Measurements from ENCODE around the gene TMEM273.

The TMEM273 gene

DNA sequence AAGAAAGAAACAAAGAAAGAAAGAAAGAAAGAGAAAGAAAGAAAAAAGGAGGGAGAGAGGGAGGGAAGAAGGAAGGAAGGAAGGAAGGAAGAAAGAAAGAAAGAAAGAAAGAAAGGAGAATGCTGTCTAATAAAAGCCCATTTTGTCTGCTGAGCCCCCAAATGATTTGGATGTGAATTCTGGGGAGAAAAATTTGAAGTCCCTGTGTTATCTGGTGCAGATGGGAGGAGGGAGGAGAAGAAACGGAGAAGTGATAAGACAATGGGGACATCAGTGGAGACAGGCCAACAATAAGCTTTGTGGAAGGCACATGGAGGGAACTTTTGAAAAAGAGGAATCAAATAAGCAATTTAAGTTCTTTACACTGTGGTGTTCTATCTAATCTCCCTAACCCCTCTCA, 24.6 kb upstream of the TMEM273 start:
- DNase-seq (ENCODE audit: extremely low read depth, insufficient read length) = no peak
- TF ChIP-seq, protein P1, sequence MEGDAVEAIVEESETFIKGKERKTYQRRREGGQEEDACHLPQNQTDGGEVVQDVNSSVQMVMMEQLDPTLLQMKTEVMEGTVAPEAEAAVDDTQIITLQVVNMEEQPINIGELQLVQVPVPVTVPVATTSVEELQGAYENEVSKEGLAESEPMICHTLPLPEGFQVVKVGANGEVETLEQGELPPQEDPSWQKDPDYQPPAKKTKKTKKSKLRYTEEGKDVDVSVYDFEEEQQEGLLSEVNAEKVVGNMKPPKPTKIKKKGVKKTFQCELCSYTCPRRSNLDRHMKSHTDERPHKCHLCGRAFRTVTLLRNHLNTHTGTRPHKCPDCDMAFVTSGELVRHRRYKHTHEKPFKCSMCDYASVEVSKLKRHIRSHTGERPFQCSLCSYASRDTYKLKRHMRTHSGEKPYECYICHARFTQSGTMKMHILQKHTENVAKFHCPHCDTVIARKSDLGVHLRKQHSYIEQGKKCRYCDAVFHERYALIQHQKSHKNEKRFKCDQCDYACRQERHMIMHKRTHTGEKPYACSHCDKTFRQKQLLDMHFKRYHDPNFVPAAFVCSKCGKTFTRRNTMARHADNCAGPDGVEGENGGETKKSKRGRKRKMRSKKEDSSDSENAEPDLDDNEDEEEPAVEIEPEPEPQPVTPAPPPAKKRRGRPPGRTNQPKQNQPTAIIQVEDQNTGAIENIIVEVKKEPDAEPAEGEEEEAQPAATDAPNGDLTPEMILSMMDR (IDR thresholded peaks at IDR 0.05; ENCODE audit: insufficient read depth, low read length, poor library complexity, severe bottlenecking) = no peak
- H3K4me3 ChIP-seq (replicated peaks; ENCODE audit: low read depth, low read length) = no peak overlapping the region
- no peaks in the 10 kb centered on the region for H3K36me3 ChIP-seq (ENCODE audit: control insufficient read depth, insufficient read depth, low read length)
- H3K27me3 ChIP-seq (replicated peaks; ENCODE audit: control insufficient read depth, insufficient read depth, low read length) = no peaks in the 10 kb centered on the region; the same call in 1 of the 2 replicates

DNA sequence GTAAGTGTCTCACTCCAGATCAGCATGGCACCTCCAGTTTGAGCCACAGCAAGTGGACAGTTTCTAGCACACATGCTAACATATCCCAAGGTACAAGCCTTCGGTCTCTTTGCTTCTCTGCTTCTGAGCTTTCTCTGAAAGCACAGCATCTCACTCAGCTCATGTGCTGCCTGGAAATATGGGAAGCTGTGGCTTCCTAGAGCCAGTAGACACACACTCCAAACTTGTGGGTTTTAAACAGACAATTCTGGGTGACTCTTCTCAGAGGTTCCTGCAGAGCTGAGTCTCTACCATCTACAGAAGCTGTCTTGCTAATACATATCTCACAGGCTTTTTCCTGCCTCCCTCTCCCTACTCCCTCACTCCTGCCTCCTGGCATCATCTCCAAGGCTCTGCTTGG, 23.9 kb upstream of the TMEM273 start:
- Histone ChIP-seq H3K4me3 (replicated peaks; ENCODE audit: low read depth, low read length) (no peak overlapping the region), H3K27me3 (replicated peaks; ENCODE audit: control insufficient read depth, insufficient read depth, low read length) (no peaks in the 10 kb centered on the region; the same call in 1 of the 2 replicates), H3K36me3 (ENCODE audit: control insufficient read depth, insufficient read depth, low read length) (no peaks in the 10 kb centered on the region)
- no peak for DNase-seq (ENCODE audit: extremely low read depth, insufficient read length)
- TF ChIP-seq, protein P1 (IDR thresholded peaks at IDR 0.05; ENCODE audit: insufficient read depth, low read length, poor library complexity, severe bottlenecking) = no peak

DNA sequence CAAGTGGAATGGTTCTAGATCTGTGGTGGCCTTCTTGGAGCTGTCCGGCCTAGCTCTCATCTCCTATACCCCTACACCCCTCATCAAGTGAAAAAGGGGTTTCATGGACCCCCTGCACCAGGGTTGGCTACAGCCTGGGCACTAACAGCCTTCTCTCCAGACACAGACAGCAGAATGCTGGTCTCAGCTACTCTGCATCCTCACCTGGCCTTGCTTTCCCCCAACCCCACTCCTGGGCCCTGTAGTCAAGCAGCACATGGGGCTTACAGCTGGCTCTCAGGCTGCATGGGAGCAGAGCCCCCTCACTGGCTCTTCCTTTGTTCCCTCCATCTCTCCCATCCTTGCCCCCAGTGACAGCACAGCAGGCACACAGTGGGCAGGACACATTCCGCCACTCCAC, 20.8 kb upstream of the TMEM273 start:
- TF ChIP-seq, protein P1 (IDR thresholded peaks at IDR 0.05; ENCODE audit: insufficient read depth, low read length, poor library complexity, severe bottlenecking) = no peak
- no peak for DNase-seq (ENCODE audit: extremely low read depth, insufficient read length)
- H3K27me3 ChIP-seq (replicated peaks; ENCODE audit: control insufficient read depth, insufficient read depth, low read length) = no peaks in the 10 kb centered on the region; the same call in 1 of the 2 replicates
- no peak overlapping the region for H3K4me3 ChIP-seq (replicated peaks; ENCODE audit: low read depth, low read length)
- H3K36me3 ChIP-seq (ENCODE audit: control insufficient read depth, insufficient read depth, low read length) = no peaks in the 10 kb centered on the region

DNA sequence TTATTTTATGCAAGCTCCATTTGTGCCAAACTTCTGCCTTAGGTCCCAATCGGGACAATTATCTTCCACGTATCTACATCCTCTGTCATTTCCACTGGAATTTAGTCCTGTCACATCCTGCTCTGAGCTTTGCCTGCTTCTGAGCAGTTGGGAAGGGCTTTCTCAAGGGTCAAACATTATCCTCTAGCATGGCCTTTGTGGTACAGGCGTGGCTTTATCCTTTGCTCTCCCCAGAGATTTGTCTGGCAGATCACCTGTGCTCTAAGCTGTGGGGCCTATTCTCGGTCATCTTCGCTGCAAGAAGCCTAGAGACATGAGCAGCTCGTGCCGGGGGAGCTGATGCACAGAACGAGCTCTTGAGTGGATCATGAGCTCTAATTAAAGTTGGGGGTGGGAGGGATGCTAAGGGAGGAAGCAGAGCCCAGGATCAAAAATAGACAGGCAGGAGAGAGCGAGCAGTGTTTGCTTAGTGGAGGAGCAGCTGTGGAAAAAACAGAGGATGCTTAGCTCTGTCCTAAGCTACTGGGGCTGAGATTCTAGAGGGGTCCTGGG, 19.8 kb upstream of the TMEM273 start:
- H3K4me3 ChIP-seq (replicated peaks; ENCODE audit: low read depth, low read length) = no peak overlapping the region
- TF ChIP-seq, protein P1 (IDR thresholded peaks at IDR 0.05; ENCODE audit: insufficient read depth, low read length, poor library complexity, severe bottlenecking) = no peak
- no peaks in the 10 kb centered on the region for H3K36me3 ChIP-seq (ENCODE audit: control insufficient read depth, insufficient read depth, low read length)
- DNase-seq (ENCODE audit: extremely low read depth, insufficient read length) = no peak
- H3K27me3 ChIP-seq (replicated peaks; ENCODE audit: control insufficient read depth, insufficient read depth, low read length) = no peaks in the 10 kb centered on the region; the same call in 1 of the 2 replicates

DNA sequence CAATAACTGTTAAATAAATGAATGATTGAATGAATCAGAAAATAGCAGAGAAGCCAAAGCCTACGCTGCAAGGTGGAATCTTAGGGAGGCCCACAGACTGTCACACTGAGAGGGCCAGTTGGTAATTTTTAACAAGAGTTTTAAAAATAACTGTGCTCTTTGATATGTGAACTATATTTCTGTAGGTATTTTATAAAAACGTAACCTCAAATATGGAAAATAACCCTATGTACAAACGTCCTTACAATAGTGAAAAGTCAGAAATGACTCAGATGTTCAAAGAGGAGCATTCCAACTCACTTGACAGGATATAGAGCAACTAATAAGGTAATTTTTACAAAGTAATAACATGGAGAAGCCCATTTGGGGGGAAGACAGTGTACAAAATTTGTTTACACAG, 18.9 kb upstream of the TMEM273 start:
- Histone ChIP-seq H3K4me3 (replicated peaks; ENCODE audit: low read depth, low read length) (no peak overlapping the region), H3K36me3 (ENCODE audit: control insufficient read depth, insufficient read depth, low read length) (no peaks in the 10 kb centered on the region), H3K27me3 (replicated peaks; ENCODE audit: control insufficient read depth, insufficient read depth, low read length) (no peaks in the 10 kb centered on the region)
- no peak for DNase-seq (ENCODE audit: extremely low read depth, insufficient read length)
- TF ChIP-seq, protein P1 (IDR thresholded peaks at IDR 0.05; ENCODE audit: insufficient read depth, low read length, poor library complexity, severe bottlenecking) = no peak

DNA sequence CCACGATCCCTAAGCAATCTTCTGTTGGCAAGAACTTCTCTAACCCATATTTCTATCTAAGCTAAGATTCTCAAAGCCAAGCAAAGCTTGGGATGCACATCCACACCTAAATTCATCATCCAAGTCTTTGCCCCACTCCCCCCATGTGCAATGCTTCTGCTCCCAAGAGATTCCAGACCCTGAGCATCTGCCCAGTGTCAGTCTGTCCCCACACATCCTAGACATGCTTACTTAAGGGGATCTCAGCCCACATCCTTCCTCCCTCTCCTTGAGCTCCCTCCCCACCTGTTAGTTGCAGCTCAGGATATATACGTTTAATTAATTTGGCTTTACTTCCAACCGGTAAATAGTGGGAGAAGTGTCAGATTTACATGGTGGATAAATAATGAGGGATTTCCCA, 17.0 kb upstream of the TMEM273 start:
- Histone ChIP-seq H3K4me3 (replicated peaks; ENCODE audit: low read depth, low read length) (no peak overlapping the region), H3K36me3 (ENCODE audit: control insufficient read depth, insufficient read depth, low read length) (no peaks in the 10 kb centered on the region), H3K27me3 (replicated peaks; ENCODE audit: control insufficient read depth, insufficient read depth, low read length) (no peaks in the 10 kb centered on the region)
- DNase-seq (ENCODE audit: extremely low read depth, insufficient read length) = no peak
- TF ChIP-seq, protein P1 (IDR thresholded peaks at IDR 0.05; ENCODE audit: insufficient read depth, low read length, poor library complexity, severe bottlenecking) = no peak
